A673 (cell line): ENCODE results near the gene ALOX15B. TPM values are rescaled to one million over a fixed set of nuclear protein-coding genes. Genes with fewer than 3 reads are reported as not detected.

Experiments
- BruUV-seq: library from RNA; stranded (reverse); fragments of 400-500 nt; replicated peaks from 2 replicates; lab custom pipeline; 2021; lab: Mats Ljungman, UMichigan
- CTCF ChIA-PET: fragments of 300-600 bp; sonication (Branson Sonifier 250); formaldehyde crosslinking; loops from one replicate; lab custom pipeline; 2022; ENCODE audit warnings: antibody characterized with exemption; lab: Charles Lee
- POLR2A ChIA-PET: fragments of 300-600 bp; sonication (Branson Sonifier 250); formaldehyde crosslinking; loops from one replicate; lab custom pipeline; 2022; ENCODE audit warnings: antibody characterized with exemption; ENCODE audit not compliant: low non-redundant PET; lab: Charles Lee
- DNase-seq: peaks from one replicate; pipeline ENCODE4 v3.0.0-alpha.2; 2015; ENCODE audit warnings: low spot score
- H3K27ac ChIP-seq: fragments of 200-600 bp; sonication (generic); 2 replicates; pipeline ENCODE4 v1.5.1; 2016; ENCODE audit warnings: mixed run types, low read depth, mild to moderate bottlenecking, mixed read lengths, antibody characterized with exemption, low read length; ENCODE audit not compliant: poor library complexity, severe bottlenecking
- H3K27me3 ChIP-seq: fragments of 200-600 bp; sonication (generic); replicated peaks from 2 replicates; pipeline ENCODE4 v1.6.1; 2017; ENCODE audit warnings: mixed run types, low read depth, mild to moderate bottlenecking, mixed read lengths, antibody characterized with exemption, low read length; ENCODE audit not compliant: insufficient read depth, poor library complexity
- H3K36me3 ChIP-seq: fragments of 200-600 bp; sonication (generic); 2 replicates; pipeline ENCODE4 v1.6.1; 2016; ENCODE audit warnings: mixed run types, mild to moderate bottlenecking, mixed read lengths, antibody characterized with exemption, low read length; ENCODE audit not compliant: insufficient read depth, poor library complexity, severe bottlenecking
- H3K4me1 ChIP-seq: fragments of 200-600 bp; sonication (generic); 2 replicates; pipeline ENCODE4 v1.6.1; 2017; ENCODE audit warnings: mixed run types, mild to moderate bottlenecking, mixed read lengths, antibody characterized with exemption, low read length; ENCODE audit not compliant: insufficient read depth, poor library complexity, severe bottlenecking
- H3K4me3 ChIP-seq: fragments of 200-600 bp; sonication (generic); 2 replicates; pipeline ENCODE4 v1.5.1; 2016; ENCODE audit warnings: low read depth, mixed run types, mild to moderate bottlenecking, mixed read lengths, low read length; ENCODE audit not compliant: poor library complexity, severe bottlenecking
- H3K9me3 ChIP-seq: fragments of 200-600 bp; sonication (generic); 2 replicates; pipeline ENCODE4 v1.6.1; 2016; ENCODE audit warnings: mixed run types, low read depth, mild to moderate bottlenecking, mixed read lengths, antibody characterized with exemption, low read length; ENCODE audit not compliant: poor library complexity, severe bottlenecking
- CTCF ChIP-seq: fragments of 300-800, 200-600 bp; sonication (generic); conservative IDR thresholded peaks from 2 replicates; pipeline ENCODE4 v1.5.1; 2017; ENCODE audit warnings: low read depth, mild to moderate bottlenecking, antibody characterized with exemption, low read length, moderate library complexity, mixed read lengths
- EZH2 ChIP-seq: fragments of 200-600 bp; sonication (generic); IDR thresholded peaks from 2 replicates; pipeline ENCODE4 v1.6.1; 2017; ENCODE audit warnings: borderline replicate concordance, low read depth, mild to moderate bottlenecking, mixed read lengths, antibody characterized with exemption, low read length; ENCODE audit not compliant: poor library complexity, severe bottlenecking
- intact Hi-C: fragments of 100-400 bp; cut with micrococcal nuclease; formaldehyde crosslinking; loops from one replicate; pipeline ENCODE4 v1.10.0; 2022; ENCODE audit not compliant: unreplicated experiment
- microRNA-seq: library from miRNA; unstranded; fragments of <30 nt; microRNA quantifications from one replicate; pipeline ENCODE4 v1.2.0, GENCODE V29; 2021
- total RNA-seq: library from RNA; stranded (reverse); gene quantifications from 2 replicates; pipeline ENCODE4 v1.2.3, GENCODE V29; 2021

The ALOX15B gene
- total RNA-seq, 1 experiment from 2014 or later: 0.30 TPM

- DNase-seq: no peak
- Histone ChIP-seq H3K4me3 (no peak overlapping the region), H3K9me3 (no peaks in the 10 kb centered on the region), H3K27me3 (no peaks in the 10 kb centered on the region), H3K27ac (no peak overlapping the region), H3K4me1 (no peaks in the 10 kb centered on the region), H3K36me3 (no peaks in the 10 kb centered on the region)
- no TSS peak for BruUV-seq
- ChIA-PET CTCF (interaction anchor here (2.8 kb wide), 1 partner anchor 23 kb away, joined by 12 read pairs; the partner anchor contains the start of gene ALOXE3), POLR2A (no interaction called here)
- no peak for TF ChIP-seq EZH2
- no peak for TF ChIP-seq CTCF
- intact Hi-C loops: no loop called here
Observed at GRCh38 chr17:8095361-8095760, 56.5 kb downstream of the ALOX15B start.

- H3K4me3 ChIP-seq: no peak overlapping the region
- no peak for TF ChIP-seq CTCF
- TF ChIP-seq EZH2: no peak
- no peaks in the 10 kb centered on the region for H3K9me3 ChIP-seq
- DNase-seq: no peak
- no peaks in the 10 kb centered on the region for H3K4me1 ChIP-seq
- BruUV-seq: no TSS peak
- CTCF ChIA-PET: no interaction called here
- intact Hi-C loops: no loop called here
- no peak overlapping the region for H3K27ac ChIP-seq
- no peaks in the 10 kb centered on the region for H3K27me3 ChIP-seq
- POLR2A ChIA-PET: no interaction called here
- no peaks in the 10 kb centered on the region for H3K36me3 ChIP-seq
Observed at GRCh38 chr17:8096541-8096940, 57.7 kb downstream of the ALOX15B start.

Small RNA genes within 50 kb of the gene (microRNA-seq; reads per million reads assigned to microRNA genes)
- gene MIR4314: not detected

Other genes starting within 250 kb of the ALOX15B start
- gene KDM6B, start 204.8 kb upstream of the ALOX15B start, total RNA-seq: 46.8 and 51.1 TPM in 2 replicates
- 1.7 and 3.0 TPM in 2 replicates for gene TMEM88, start 184.0 kb upstream of the ALOX15B start, total RNA-seq
- 64.3 and 67.7 TPM in 2 replicates for gene NAA38, start 181.5 kb upstream of the ALOX15B start, total RNA-seq
- 16.9 and 18.7 TPM in 2 replicates for gene CYB5D1, start 181.1 kb upstream of the ALOX15B start, total RNA-seq
- gene CHD3, start 150.3 kb upstream of the ALOX15B start, total RNA-seq: 249 and 264 TPM in 2 replicates
- 0.83 and 1.1 TPM in 2 replicates for gene RNF227, start 122.8 kb upstream of the ALOX15B start, total RNA-seq
- 24.8 and 32.4 TPM in 2 replicates for gene KCNAB3, start 109.2 kb upstream of the ALOX15B start, total RNA-seq
- gene TRAPPC1, start 107.1 kb upstream of the ALOX15B start, total RNA-seq: 111 and 140 TPM in 2 replicates
- gene CNTROB, start 106.9 kb upstream of the ALOX15B start, total RNA-seq: 72.3 and 79.9 TPM in 2 replicates
- not detected in 2 replicates for gene GUCY2D, start 36.4 kb upstream of the ALOX15B start, total RNA-seq
- gene ALOX12B, start 48.7 kb downstream of the ALOX15B start, total RNA-seq: 0.39 TPM in 1 of 2 replicates, not detected in the other
- gene ALOXE3, start 79.5 kb downstream of the ALOX15B start, total RNA-seq: not detected in 2 replicates
- 1.7 and 3.9 TPM in 2 replicates for gene HES7, start 85.0 kb downstream of the ALOX15B start, total RNA-seq
- gene PER1, start 113.3 kb downstream of the ALOX15B start, total RNA-seq: 47.1 and 50.0 TPM in 2 replicates
- 41.3 and 51.0 TPM in 2 replicates for gene VAMP2, start 123.9 kb downstream of the ALOX15B start, total RNA-seq
- 19.4 and 25.3 TPM in 2 replicates for gene TMEM107, start 137.3 kb downstream of the ALOX15B start, total RNA-seq
- 3.7 TPM in 2 replicates for gene BORCS6, start 151.1 kb downstream of the ALOX15B start, total RNA-seq
- gene AURKB, start 171.5 kb downstream of the ALOX15B start, total RNA-seq: 209 and 230 TPM in 2 replicates
- 40.0 and 40.3 TPM in 2 replicates for gene CTC1, start 209.0 kb downstream of the ALOX15B start, total RNA-seq
- gene PFAS, start 210.2 kb downstream of the ALOX15B start, total RNA-seq: 163 and 165 TPM in 2 replicates
- gene RANGRF, start 249.6 kb downstream of the ALOX15B start, total RNA-seq: 26.8 and 33.6 TPM in 2 replicates